HG02840 (cell line): Measurements from ENCODE around the gene KSR1.
"Not testable (repeated sequence)": the region's sequence is repeated elsewhere in the genome, so short reads cannot be mapped to it uniquely, and the experiment has no call there.

Source experiments
- ATAC-seq: cut with Tn5 transposase; IDR thresholded peaks from one replicate; pipeline ENCODE4 v1.9.1; 2021; ENCODE audit warnings: mild to moderate bottlenecking, moderate library complexity, moderate number of reproducible peaks; ENCODE audit not compliant: unreplicated experiment, low FRiP score

Gene KSR1

GRCh38 chr17:27425991-27426390 is 30.3 kb upstream of the KSR1 start:
- ATAC-seq, result no peak

- ATAC-seq, result not testable (repeated sequence)
These were observed 29.8 kb upstream of the KSR1 start for GRCh38 chr17:27426471-27426870.

- ATAC-seq, result not testable (repeated sequence)
These were observed 28.9 kb upstream of the KSR1 start for GRCh38 chr17:27427166-27427862.

GRCh38 chr17:27428781-27429505 is 27.3 kb upstream of the KSR1 start:
- no peak for ATAC-seq

GRCh38 chr17:27429666-27430382 is 26.4 kb upstream of the KSR1 start:
- ATAC-seq, result no peak

- ATAC-seq, result no peak
These were observed 25.8 kb upstream of the KSR1 start for GRCh38 chr17:27430383-27430840.

GRCh38 chr17:27430882-27431491 is 25.3 kb upstream of the KSR1 start:
- ATAC-seq, result no peak

- ATAC-seq, result no peak
These were observed 22.7 kb upstream of the KSR1 start for GRCh38 chr17:27433521-27433920.

GRCh38 chr17:27435431-27436070 is 20.7 kb upstream of the KSR1 start:
- ATAC-seq, result not testable (repeated sequence)

- no peak for ATAC-seq
These were observed 17.8 kb upstream of the KSR1 start for GRCh38 chr17:27438348-27438998.

- no peak for ATAC-seq
These were observed 16.9 kb upstream of the KSR1 start for GRCh38 chr17:27439342-27439741.

GRCh38 chr17:27442702-27443101 is 13.5 kb upstream of the KSR1 start:
- ATAC-seq, result no peak

- ATAC-seq, result no peak
These were observed 12.8 kb upstream of the KSR1 start for GRCh38 chr17:27443491-27443890.

- no peak for ATAC-seq
These were observed 10.3 kb upstream of the KSR1 start for GRCh38 chr17:27445971-27446370.

GRCh38 chr17:27446569-27447301 is 9.5 kb upstream of the KSR1 start:
- no peak for ATAC-seq

- ATAC-seq, result not testable (repeated sequence)
These were observed 7.7 kb upstream of the KSR1 start for GRCh38 chr17:27448534-27448933.

- no peak for ATAC-seq
These were observed 6.7 kb upstream of the KSR1 start for GRCh38 chr17:27449541-27449940.

- ATAC-seq, result no peak
These were observed 6.3 kb upstream of the KSR1 start for GRCh38 chr17:27449988-27450387.

GRCh38 chr17:27450416-27450815 is 5.8 kb upstream of the KSR1 start:
- ATAC-seq, result no peak
